Type B pancreatic cell (in vitro differentiated cells): ENCODE data around the gene EIF4A2. TPM values are rescaled to one million over a fixed set of nuclear protein-coding genes. Genes with fewer than 3 reads are reported as not detected.

Experiments used
- DNase-seq: peaks from one replicate; pipeline ENCODE4 v3.0.0; 2021; ENCODE audit warnings: mixed read lengths; ENCODE audit not compliant: unreplicated experiment; ENCODE audit errors: extremely low spot score
- H3K27ac Mint-ChIP-seq: 2 replicates; pipeline ENCODE4 v1.8.0; 2021; ENCODE audit warnings: mild to moderate bottlenecking, mixed read lengths
- H3K27me3 Mint-ChIP-seq: 2 replicates; pipeline ENCODE4 v1.8.0; 2021; ENCODE audit warnings: mixed read lengths
- H3K36me3 Mint-ChIP-seq: 2 replicates; pipeline ENCODE4 v1.8.0; 2021; ENCODE audit warnings: mixed read lengths
- H3K4me1 Mint-ChIP-seq: one replicate; pipeline ENCODE4 v1.8.0; 2021; ENCODE audit warnings: mixed read lengths; ENCODE audit not compliant: unreplicated experiment
- H3K4me3 Mint-ChIP-seq: 2 replicates; pipeline ENCODE4 v1.8.0; 2021; ENCODE audit warnings: mild to moderate bottlenecking, mixed read lengths
- H3K9me3 Mint-ChIP-seq: 2 replicates; pipeline ENCODE4 v1.8.0; 2021; ENCODE audit warnings: mixed read lengths
- CTCF ChIP-seq: fragments of 200-600 bp; sonication (generic); conservative IDR thresholded peaks from 2 replicates; pipeline ENCODE4 v1.5.0; 2021; ENCODE audit warnings: antibody characterized with exemption, mild to moderate bottlenecking
- total RNA-seq: library from RNA; stranded (reverse); gene quantifications from 2 replicates; pipeline ENCODE4 v1.2.1, GENCODE V29; 2021; ENCODE audit warnings: low replicate concordance

EIF4A2 gene
- total RNA-seq, 1 donor from 2014 or later: 480 TPM

- no peak for DNase-seq
- H3K27me3 Mint-ChIP-seq: peaks cover 5% of the 10 kb centered on the region
- peak overlapping the region; percentile 99 for H3K4me3 Mint-ChIP-seq
- H3K9me3 Mint-ChIP-seq: no peaks in the 10 kb centered on the region
- TF ChIP-seq CTCF: no peak
- H3K4me1 Mint-ChIP-seq: peaks cover 30% of the 10 kb centered on the region
- H3K36me3 Mint-ChIP-seq: peaks cover 54% of the 10 kb centered on the region
- peak overlapping the region; percentile 98 for H3K27ac Mint-ChIP-seq
These were observed 2.2 kb downstream of the EIF4A2 start for GRCh38 chr3:186785495-186786018.

DNA sequence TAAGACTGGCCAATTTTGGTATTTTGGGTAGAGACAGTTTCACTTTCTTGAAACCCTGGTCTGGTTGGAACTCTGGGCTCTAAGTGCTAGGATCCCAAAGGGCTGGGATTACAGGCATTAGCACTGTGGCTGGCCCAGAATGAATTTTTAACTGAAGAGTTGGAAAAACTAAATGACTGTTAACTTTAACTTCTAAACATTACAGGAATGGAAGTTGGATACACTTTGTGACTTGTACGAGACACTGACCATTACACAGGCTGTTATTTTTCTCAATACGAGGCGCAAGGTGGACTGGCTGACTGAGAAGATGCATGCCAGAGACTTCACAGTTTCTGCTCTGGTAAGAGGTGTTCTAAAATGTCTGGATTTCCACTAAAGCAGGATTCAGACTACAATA, 3.5 kb downstream of the EIF4A2 start:
- DNase-seq: no peak
- Mint-ChIP-seq H3K27ac (peak overlapping the region; percentile 98), H3K36me3 (peaks cover 54% of the 10 kb centered on the region), H3K9me3 (no peaks in the 10 kb centered on the region), H3K27me3 (peaks cover 5% of the 10 kb centered on the region), H3K4me3 (peak overlapping the region; percentile 69), H3K4me1 (peaks cover 30% of the 10 kb centered on the region)
- TF ChIP-seq CTCF: no peak

DNA sequence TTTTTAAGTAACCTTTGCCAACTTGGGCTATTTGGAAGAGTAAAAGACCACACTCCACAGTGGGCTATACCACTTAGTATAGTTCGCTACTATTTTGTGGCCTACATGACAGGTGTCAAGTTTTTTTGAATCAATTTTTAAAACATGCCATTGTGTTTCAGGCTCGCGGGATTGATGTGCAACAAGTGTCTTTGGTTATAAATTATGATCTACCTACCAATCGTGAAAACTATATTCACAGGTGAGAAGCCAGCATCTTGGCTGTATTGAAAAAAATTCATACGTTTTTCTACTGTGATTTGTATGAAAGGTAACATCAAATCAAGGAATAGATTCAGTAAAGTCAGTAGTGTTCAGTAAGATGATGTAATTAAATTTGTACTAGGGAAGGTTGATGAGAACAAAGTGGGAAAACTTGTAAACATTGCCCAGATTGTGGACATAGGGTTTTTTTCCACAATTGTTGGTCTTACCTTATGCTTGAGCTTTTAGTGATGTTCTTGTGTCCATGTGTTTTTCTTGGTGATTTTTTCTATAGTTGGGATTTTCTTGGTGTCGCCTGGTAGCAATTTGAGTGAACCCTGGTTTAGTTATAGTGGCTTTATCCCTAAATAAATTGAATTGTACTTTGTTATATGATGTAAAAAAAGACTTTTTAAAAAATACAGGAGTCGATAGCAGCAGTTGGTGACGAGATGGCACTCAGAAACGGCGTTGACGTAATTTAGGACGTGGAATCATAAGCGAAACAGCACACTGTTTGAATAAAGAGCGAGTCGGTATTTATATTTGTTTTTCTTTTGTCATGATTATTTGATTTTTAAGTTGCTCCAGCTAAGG, 4.5 kb downstream of the EIF4A2 start:
- DNase-seq: no peak
- H3K4me3 Mint-ChIP-seq: peak overlapping the region; percentile 69
- peaks cover 30% of the 10 kb centered on the region for H3K4me1 Mint-ChIP-seq
- peaks cover 5% of the 10 kb centered on the region for H3K27me3 Mint-ChIP-seq
- H3K27ac Mint-ChIP-seq: peak overlapping the region; percentile 98
- peaks cover 55% of the 10 kb centered on the region for H3K36me3 Mint-ChIP-seq
- no peak for TF ChIP-seq CTCF
- H3K9me3 Mint-ChIP-seq: no peaks in the 10 kb centered on the region

DNA sequence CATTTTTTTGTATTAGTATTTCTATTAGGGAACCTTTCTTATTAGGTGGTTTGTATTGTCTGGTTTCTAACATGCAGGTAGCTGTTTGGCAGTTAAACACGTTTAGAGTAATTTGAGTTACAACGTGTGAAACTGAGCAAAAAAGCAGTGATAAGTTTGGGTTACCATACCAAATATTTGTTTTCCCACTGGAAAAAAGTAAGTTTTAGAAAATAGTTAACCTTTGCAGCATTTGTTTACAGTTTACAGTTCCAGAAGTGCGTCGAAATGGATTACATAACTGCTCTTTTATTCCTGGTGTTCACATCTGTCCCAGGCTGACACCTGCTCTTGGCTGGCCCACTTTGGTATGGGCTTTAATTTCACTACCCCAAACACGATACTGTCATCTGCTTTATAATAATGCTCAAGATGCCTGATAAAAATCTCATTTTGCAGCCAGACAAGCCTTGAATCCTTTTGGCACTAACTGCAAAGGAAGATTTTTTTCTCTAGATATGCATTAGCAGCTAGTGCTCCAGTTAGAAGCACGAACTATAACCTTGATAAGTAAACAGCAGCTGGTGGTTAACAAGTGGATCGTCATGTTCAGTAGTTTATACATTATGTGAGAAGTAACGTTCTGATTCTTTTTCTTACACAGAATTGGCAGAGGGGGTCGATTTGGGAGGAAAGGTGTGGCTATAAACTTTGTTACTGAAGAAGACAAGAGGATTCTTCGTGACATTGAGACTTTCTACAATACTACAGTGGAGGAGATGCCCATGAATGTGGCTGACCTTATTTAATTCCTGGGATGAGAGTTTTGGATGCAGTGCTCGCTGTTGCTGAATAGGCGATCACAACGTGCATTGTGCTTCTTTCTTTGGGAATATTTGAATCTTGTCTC, 5.3 kb downstream of the EIF4A2 start:
- Mint-ChIP-seq H3K4me3 (peak overlapping the region; percentile 69), H3K9me3 (no peaks in the 10 kb centered on the region), H3K27me3 (no peaks in the 10 kb centered on the region), H3K4me1 (peaks cover 30% of the 10 kb centered on the region), H3K27ac (peak overlapping the region; percentile 44), H3K36me3 (peaks cover 55% of the 10 kb centered on the region)
- no peak for TF ChIP-seq CTCF
- DNase-seq: no peak

- no peak for DNase-seq
- Mint-ChIP-seq H3K9me3 (no peaks in the 10 kb centered on the region), H3K4me1 (peaks cover 27% of the 10 kb centered on the region), H3K27ac (peak overlapping the region; percentile 65), H3K27me3 (no peaks in the 10 kb centered on the region), H3K36me3 (peaks cover 54% of the 10 kb centered on the region), H3K4me3 (no peak overlapping the region)
- no peak for TF ChIP-seq CTCF
These were observed 6.3 kb downstream of the EIF4A2 start for GRCh38 chr3:186789554-186790260.
